KG1 (cell line): ENCODE measurements around the gene CX3CL1.
"Not testable (repeated sequence)": the region's sequence is repeated elsewhere in the genome, so short reads cannot be mapped to it uniquely, and the experiment has no call there.

ENCODE experiments used
- DNase-seq: peaks from one replicate; lab custom pipeline; 2025; lab: John Stamatoyannopoulos, UW

Gene CX3CL1

GRCh38 chr16:57372372-57373116, at the start of gene CX3CL1:
TSS of gene CX3CL1 (plus strand) at chr16:57372490. CDS start at chr16:57372569, 79 bp downstream.
- no peak for DNase-seq

GRCh38 chr16:57324749-57325148, 47.5 kb upstream of the CX3CL1 start:
- DNase-seq, result no peak

GRCh38 chr16:57325458-57325857, 46.8 kb upstream of the CX3CL1 start:
- no peak for DNase-seq

GRCh38 chr16:57329718-57330327, 42.5 kb upstream of the CX3CL1 start:
- DNase-seq, result no peak

GRCh38 chr16:57331355-57331754, 40.9 kb upstream of the CX3CL1 start:
- DNase-seq, result no peak

GRCh38 chr16:57333402-57333801, 38.9 kb upstream of the CX3CL1 start:
- no peak for DNase-seq

- no peak for DNase-seq
These were observed 36.9 kb upstream of the CX3CL1 start for GRCh38 chr16:57335366-57335765.

- no peak for DNase-seq
These were observed 31.2 kb upstream of the CX3CL1 start for GRCh38 chr16:57341062-57341440.

- no peak for DNase-seq
These were observed 30.6 kb upstream of the CX3CL1 start for GRCh38 chr16:57341441-57342303.

- DNase-seq, result not testable (repeated sequence)
These were observed 29.7 kb upstream of the CX3CL1 start for GRCh38 chr16:57342606-57343005.

GRCh38 chr16:57343221-57343620, 29.1 kb upstream of the CX3CL1 start:
- no peak for DNase-seq

- not testable (repeated sequence) for DNase-seq
These were observed 28.2 kb upstream of the CX3CL1 start for GRCh38 chr16:57344094-57344493.

- no peak for DNase-seq
These were observed 27.3 kb upstream of the CX3CL1 start for GRCh38 chr16:57345021-57345420.

GRCh38 chr16:57345666-57346204, 26.6 kb upstream of the CX3CL1 start:
- no peak for DNase-seq

GRCh38 chr16:57347858-57348257, 24.4 kb upstream of the CX3CL1 start:
- DNase-seq, result no peak

GRCh38 chr16:57348327-57348726, 24.0 kb upstream of the CX3CL1 start:
- no peak for DNase-seq

- DNase-seq, result no peak
These were observed 22.9 kb upstream of the CX3CL1 start for GRCh38 chr16:57349212-57350031.

- no peak for DNase-seq
These were observed 19.6 kb upstream of the CX3CL1 start for GRCh38 chr16:57352636-57353047.

- DNase-seq, result no peak
These were observed 18.0 kb upstream of the CX3CL1 start for GRCh38 chr16:57354311-57354710.

GRCh38 chr16:57355898-57356414, 16.3 kb upstream of the CX3CL1 start:
- DNase-seq, result no peak

GRCh38 chr16:57356547-57356946, 15.7 kb upstream of the CX3CL1 start:
- no peak for DNase-seq
